SK-N-MC (cell line): Measurements from ENCODE around the gene TMEM115.
A peak's percentile ranks its signal among the peaks of the same experiment; 100 is the strongest.

Experiments
- DNase-seq: peaks from one replicate; pipeline ENCODE4 v3.0.0-alpha.2; 2011; ENCODE audit warnings: low read depth, low spot score
- H3K27ac ChIP-seq: fragments of 200-600 bp; sonication (generic); 2 replicates; pipeline ENCODE4 v1.5.1; 2016; ENCODE audit warnings: mixed run types
- H3K36me3 ChIP-seq: fragments of 200-600 bp; sonication (generic); 2 replicates; pipeline ENCODE4 v1.6.1; 2017; ENCODE audit warnings: antibody characterized with exemption, low read length, mixed read lengths; ENCODE audit not compliant: insufficient read depth
- H3K4me3 ChIP-seq: fragments of 200-600 bp; sonication (generic); 2 replicates; pipeline ENCODE4 v1.5.1; 2016
- H3K9ac ChIP-seq: fragments of 200-600 bp; sonication (generic); 2 replicates; pipeline ENCODE4 v1.8.0; 2017; ENCODE audit warnings: mixed run types, mixed read lengths; ENCODE audit not compliant: insufficient read length
- H3K9me3 ChIP-seq: fragments of 200-600 bp; sonication (generic); 2 replicates; pipeline ENCODE4 v1.6.1; 2017; ENCODE audit warnings: low read depth, mild to moderate bottlenecking, antibody characterized with exemption, low read length, moderate library complexity, mixed read lengths
- EZH2 ChIP-seq: fragments of 200-600 bp; sonication (generic); IDR thresholded peaks from one replicate; pipeline ENCODE4 v1.6.1; 2017; ENCODE audit warnings: antibody characterized with exemption
- FOXP2 ChIP-seq: optimal IDR thresholded peaks from 2 replicates; pipeline ENCODE3; 2011; ENCODE audit warnings: mild to moderate bottlenecking, moderate library complexity; ENCODE audit not compliant: insufficient read depth; ENCODE audit errors: extremely low read length, control extremely low read depth
- POLR2AphosphoS5 ChIP-seq: IDR thresholded peaks from 2 replicates; pipeline ENCODE4 v1.6.1; 2012; ENCODE audit warnings: mild to moderate bottlenecking, low read depth, low read length, borderline replicate concordance

The TMEM115 gene

GRCh38 chr3:50326182-50326541, 33.2 kb downstream of the TMEM115 start:
- Histone ChIP-seq H3K36me3 (peaks cover 7% of the 10 kb centered on the region; the same call in 1 of the 2 replicates), H3K9ac (no peak overlapping the region)
- DNase-seq = no peak

GRCh38 chr3:50325497-50326181, 33.7 kb downstream of the TMEM115 start:
- Histone ChIP-seq H3K9me3 (no peaks in the 10 kb centered on the region), H3K4me3 (no peak overlapping the region), H3K9ac (no peak overlapping the region), H3K27ac (no peak overlapping the region), H3K36me3 (peaks cover 3% of the 10 kb centered on the region; the same call in 1 of the 2 replicates)
- TF ChIP-seq FOXP2 (no peak), EZH2 (no peak), POLR2AphosphoS5 (no peak)
- DNase-seq = no peak

More at GRCh38 chr3:50326182-50326541, 33.2 kb downstream of the TMEM115 start:
- Histone ChIP-seq H3K9me3 (no peaks in the 10 kb centered on the region), H3K4me3 (no peak overlapping the region), H3K27ac (no peak overlapping the region)
- TF ChIP-seq EZH2 (no peak), FOXP2 (no peak), POLR2AphosphoS5 (no peak)

GRCh38 chr3:50325113-50325480, 34.2 kb downstream of the TMEM115 start:
- Histone ChIP-seq H3K4me3 (no peak overlapping the region), H3K9me3 (no peaks in the 10 kb centered on the region), H3K36me3 (no peaks in the 10 kb centered on the region; the same call in 1 of the 2 replicates), H3K9ac (no peak overlapping the region), H3K27ac (no peak overlapping the region)
- no peak for DNase-seq
- TF ChIP-seq FOXP2 (no peak), POLR2AphosphoS5 (no peak), EZH2 (no peak)

GRCh38 chr3:50324351-50325112, 34.8 kb downstream of the TMEM115 start:
- no peak for DNase-seq
- peaks cover under 1% of the 10 kb centered on the region; the same call in 1 of the 2 replicates for H3K36me3 ChIP-seq
- no peaks in the 10 kb centered on the region for H3K9me3 ChIP-seq
- no peak overlapping the region for H3K4me3 ChIP-seq
- H3K9ac ChIP-seq = no peak overlapping the region
- no peak for TF ChIP-seq EZH2
- no peak for TF ChIP-seq FOXP2
- no peak for TF ChIP-seq POLR2AphosphoS5
- no peak overlapping the region for H3K27ac ChIP-seq

DNA sequence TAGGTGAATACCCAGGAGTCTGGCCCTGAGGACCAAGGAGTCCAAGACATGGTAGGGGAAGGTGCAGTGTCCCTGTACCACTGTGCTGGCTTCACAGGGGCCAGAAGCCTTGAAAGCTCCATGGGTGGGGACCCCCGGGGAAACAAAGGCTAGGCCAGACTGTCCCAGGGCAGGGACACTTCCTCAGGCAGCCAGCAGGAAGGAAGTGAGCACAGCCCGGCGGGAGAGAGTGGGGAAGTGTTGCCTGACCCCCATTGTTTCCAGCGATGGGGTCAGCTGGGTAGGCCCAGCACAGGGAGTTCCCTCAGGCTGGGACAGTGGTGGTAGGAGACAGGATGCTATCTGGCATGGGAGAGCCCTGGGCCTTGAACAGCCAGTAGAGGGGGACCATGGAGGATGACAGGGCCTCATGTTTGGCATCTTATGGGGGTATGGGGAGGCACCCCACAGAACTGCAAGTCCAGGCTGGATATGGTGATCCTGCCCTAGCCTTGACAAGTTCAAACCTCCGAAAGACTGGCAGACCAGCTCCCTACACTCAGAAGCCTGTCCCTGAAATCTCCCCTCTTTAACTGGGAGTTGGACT, 35.6 kb downstream of the TMEM115 start:
- Histone ChIP-seq H3K4me3 (no peak overlapping the region), H3K36me3 (peaks cover 9% of the 10 kb centered on the region; the same call in 1 of the 2 replicates), H3K9me3 (no peaks in the 10 kb centered on the region), H3K9ac (no peak overlapping the region), H3K27ac (no peak overlapping the region)
- TF ChIP-seq EZH2 (no peak), FOXP2 (no peak), POLR2AphosphoS5 (no peak)
- DNase-seq = no peak

DNA sequence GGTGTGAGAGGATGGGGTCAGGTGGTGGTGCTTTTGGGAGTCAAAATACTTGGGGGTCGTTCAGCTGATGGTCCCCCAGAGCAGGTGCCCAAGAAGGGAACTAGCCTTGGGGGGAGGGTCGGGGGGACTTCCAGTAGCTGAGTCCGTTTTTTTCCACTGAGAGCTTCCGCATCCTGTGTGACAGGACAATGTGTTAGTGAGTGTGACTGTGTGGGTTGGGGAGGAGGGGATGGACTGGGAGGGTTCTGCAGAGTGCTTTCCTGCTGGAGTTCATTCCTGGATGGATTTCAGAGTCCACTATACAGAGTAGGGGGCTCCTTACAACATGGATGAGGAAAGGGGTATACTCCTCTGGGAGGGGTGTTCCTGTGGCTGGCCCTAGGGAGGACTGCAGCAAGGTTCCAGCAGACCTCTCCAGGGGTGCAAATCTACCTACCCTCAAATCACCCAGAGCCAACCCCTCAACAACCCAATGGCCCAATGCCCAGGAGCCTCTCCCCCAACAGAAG, 36.2 kb downstream of the TMEM115 start:
- Histone ChIP-seq H3K36me3 (peaks cover 14% of the 10 kb centered on the region; the same call in 1 of the 2 replicates), H3K9me3 (no peaks in the 10 kb centered on the region), H3K4me3 (no peak overlapping the region), H3K27ac (no peak overlapping the region), H3K9ac (no peak overlapping the region)
- TF ChIP-seq POLR2AphosphoS5 (no peak), FOXP2 (no peak), EZH2 (no peak)
- DNase-seq = no peak

DNA sequence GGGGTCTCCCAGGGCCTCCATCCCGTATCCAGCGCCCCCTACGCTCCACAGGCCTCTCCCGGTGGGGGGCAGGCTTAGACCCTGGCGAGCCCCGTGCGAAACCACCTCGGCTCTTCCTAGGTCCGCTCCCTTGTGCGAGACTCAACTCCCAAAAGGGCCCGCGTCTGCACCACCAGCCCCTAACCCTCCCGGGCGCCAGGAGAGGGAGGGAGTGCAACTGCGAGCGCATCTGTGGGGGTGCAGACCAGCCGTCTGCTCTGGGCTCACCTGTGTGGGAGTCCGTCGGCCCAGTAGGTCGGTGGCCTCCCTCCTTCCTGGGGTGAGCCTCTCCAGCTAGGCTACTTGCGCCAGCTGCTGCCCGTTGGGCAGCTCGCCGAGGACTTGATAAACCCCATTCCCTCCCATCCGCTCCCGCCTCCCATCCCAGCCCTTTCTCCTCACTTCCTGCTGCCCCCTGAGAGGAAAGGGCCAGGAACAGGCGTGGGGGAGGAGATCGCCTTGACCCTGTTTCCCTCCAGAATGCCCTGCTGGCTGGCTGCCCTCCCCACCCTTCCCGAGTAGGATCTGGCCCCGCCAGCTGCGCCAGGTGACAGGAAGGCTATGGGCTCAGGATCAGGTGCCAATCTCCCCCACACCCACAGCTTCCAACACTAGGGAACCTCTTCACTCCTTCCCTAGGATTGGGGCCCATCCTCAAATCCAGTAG, 36.8 kb downstream of the TMEM115 start, which contains the start of gene HYAL2:
HYAL2 (minus strand) TSS at position 360 of the 706 bp plus-strand sequence. CDS start 2,256 bp downstream, outside the sequence.
- Histone ChIP-seq H3K9ac (peak within 1 kb of the TSS; percentile 97), H3K27ac (peak within 1 kb of the TSS; percentile 95), H3K36me3 (peaks cover 15% of the 10 kb centered on the region; the same call in 1 of the 2 replicates), H3K4me3 (peak within 1 kb of the TSS; percentile 83), H3K9me3 (no peaks in the 10 kb centered on the region)
- TF ChIP-seq FOXP2 (no peak), POLR2AphosphoS5 (no peak), EZH2 (no peak)
- DNase-seq = no peak
